GM12875 (cell line): ENCODE data around the gene CPEB3.
A peak's percentile ranks its signal among the peaks of the same experiment; 100 is the strongest.

Source experiments
- H3K4me3 ChIP-seq: one replicate; pipeline ENCODE4 v1.5.1; 2011; ENCODE audit warnings: low read depth, low read length, control low read depth
- CTCF ChIP-seq: IDR thresholded peaks from 2 replicates; pipeline ENCODE4 v1.5.1; 2011; ENCODE audit warnings: low read depth, mild to moderate bottlenecking, control low read depth, inconsistent platforms, low read length, moderate library complexity, borderline replicate concordance; ENCODE audit not compliant: insufficient read depth

CPEB3 gene

GRCh38 chr10:92241501-92241900, 49.4 kb downstream of the CPEB3 start:
- H3K4me3 ChIP-seq: no peak overlapping the region

GRCh38 chr10:92241158-92241500, 49.7 kb downstream of the CPEB3 start:
- no peak for TF ChIP-seq CTCF
- H3K4me3 ChIP-seq: no peak overlapping the region

More at GRCh38 chr10:92241501-92241900, 49.4 kb downstream of the CPEB3 start:
- TF ChIP-seq CTCF: no peak

- TF ChIP-seq CTCF: no peak
These were observed 50.4 kb downstream of the CPEB3 start for GRCh38 chr10:92240289-92241157.

GRCh38 chr10:92239600-92240288, 51.1 kb downstream of the CPEB3 start:
- H3K4me3 ChIP-seq: peak overlapping the region; percentile 18
- no peak for TF ChIP-seq CTCF

More at GRCh38 chr10:92240289-92241157, 50.4 kb downstream of the CPEB3 start:
- H3K4me3 ChIP-seq: peak overlapping the region; percentile 18

- no peak for TF ChIP-seq CTCF
- H3K4me3 ChIP-seq: peak overlapping the region; percentile 18
These were observed 51.7 kb downstream of the CPEB3 start for GRCh38 chr10:92239151-92239599.

GRCh38 chr10:92238586-92239098, 52.2 kb downstream of the CPEB3 start:
- no peak overlapping the region for H3K4me3 ChIP-seq

More at GRCh38 chr10:92238586-92239098, 52.2 kb downstream of the CPEB3 start:
- no peak for TF ChIP-seq CTCF
